ENCODE measurements around the gene FAM240A.
"Not testable (repeated sequence)": the region's sequence is repeated elsewhere in the genome, so short reads cannot be mapped to it uniquely, and the experiment has no call there.

Gene FAM240A

GRCh38 chr3:46612324-46612723, at the start of gene FAM240A:
FAM240A (plus strand) TSS chr3:46612525; CDS start chr3:46612684, 159 bp downstream.
- DNase-seq = no peak

GRCh38 chr3:46564190-46565021, 47.9 kb upstream of the FAM240A start:
- no peak for DNase-seq

GRCh38 chr3:46565077-46565476, 47.2 kb upstream of the FAM240A start:
- no peak for DNase-seq

- no peak for DNase-seq
These were observed 46.7 kb upstream of the FAM240A start for GRCh38 chr3:46565607-46566039.

- peak; percentile 8 for DNase-seq
These were observed 46.2 kb upstream of the FAM240A start, which contains the start of gene LRRC2 for GRCh38 chr3:46566040-46566641. LRRC2 (minus strand) TSS chr3:46566302; CDS start chr3:46551591, 14,711 bp downstream.

- DNase-seq = no peak
These were observed 40.6 kb upstream of the FAM240A start for GRCh38 chr3:46571684-46572083.

DNA sequence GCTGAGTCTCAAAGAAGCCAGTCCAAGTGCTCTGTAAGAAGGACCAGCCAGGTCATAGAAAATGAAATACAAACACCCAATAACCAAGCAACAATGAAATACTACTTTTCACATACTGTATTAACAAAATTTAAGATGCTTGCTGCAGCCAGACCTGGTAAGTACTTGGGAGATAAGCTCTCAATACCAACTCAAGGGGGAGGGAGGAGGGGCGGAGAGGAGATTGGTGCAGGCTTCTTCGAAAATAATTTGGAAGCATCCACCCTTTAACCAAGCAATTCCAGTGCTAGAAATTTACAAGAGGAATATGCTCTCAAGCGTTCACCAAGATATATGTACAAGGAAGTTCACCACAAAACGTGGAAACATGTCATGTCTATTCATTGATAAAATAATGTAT, 38.6 kb upstream of the FAM240A start:
- no peak for DNase-seq

- no peak for DNase-seq
These were observed 38.1 kb upstream of the FAM240A start for GRCh38 chr3:46574243-46574646.

DNA sequence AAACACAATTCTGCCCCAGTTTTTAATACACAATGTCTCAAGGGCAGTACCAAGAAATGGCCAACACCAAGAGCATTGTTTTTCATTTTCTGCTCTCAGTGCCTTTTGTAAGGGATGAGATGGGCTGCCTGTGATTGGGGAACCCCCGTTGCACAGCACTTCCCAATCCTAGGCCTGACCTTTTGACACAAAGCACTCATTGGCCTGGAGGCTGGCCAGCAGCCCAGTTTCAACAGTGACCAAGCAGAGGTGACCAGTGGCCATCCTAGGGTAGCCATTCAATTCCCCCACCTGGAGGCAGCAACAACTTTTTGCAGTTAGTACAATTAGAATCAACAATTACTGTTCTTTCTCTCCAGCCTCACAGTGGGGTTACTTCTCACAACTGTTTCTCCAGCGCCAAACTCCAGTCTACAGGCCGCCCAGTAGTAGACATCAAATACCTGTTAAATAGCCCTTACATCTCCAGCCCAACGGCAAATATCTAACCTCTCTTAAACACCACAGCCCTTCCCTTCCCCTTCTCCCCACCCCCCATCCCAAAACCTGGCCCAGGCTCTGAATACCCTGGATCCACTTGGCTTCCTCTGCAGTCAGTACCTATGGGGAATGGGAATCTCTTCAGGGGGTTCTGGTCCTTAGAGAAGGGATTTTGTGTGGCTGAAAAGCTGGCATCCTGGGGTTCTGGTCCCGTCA, 37.3 kb upstream of the FAM240A start:
- no peak for DNase-seq

GRCh38 chr3:46575577-46576222, 36.6 kb upstream of the FAM240A start:
- DNase-seq = no peak

GRCh38 chr3:46576386-46576785, 35.9 kb upstream of the FAM240A start:
- DNase-seq = no peak

DNA sequence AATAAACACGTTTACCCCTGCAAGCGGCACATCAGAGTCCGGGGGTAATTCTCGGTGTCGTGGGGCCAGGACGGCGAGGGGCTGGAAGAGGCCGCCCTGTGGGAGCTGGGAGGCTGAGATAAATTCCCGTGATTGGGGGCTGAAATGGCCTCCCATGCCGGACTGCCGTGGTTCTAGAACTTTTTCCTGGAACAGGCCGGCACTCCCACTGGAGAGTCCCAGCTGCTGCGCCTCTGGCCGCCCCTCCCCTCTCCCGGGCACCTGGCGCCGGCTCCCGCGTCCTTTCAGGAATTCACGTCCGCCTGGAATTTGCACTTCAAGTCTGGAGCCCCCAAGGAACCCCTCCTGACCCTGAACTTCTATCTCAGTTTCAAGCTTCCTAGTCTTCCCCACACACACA, 35.4 kb upstream of the FAM240A start:
- DNase-seq = no peak

GRCh38 chr3:46577580-46578249, 34.6 kb upstream of the FAM240A start:
- not testable (repeated sequence) for DNase-seq

DNA sequence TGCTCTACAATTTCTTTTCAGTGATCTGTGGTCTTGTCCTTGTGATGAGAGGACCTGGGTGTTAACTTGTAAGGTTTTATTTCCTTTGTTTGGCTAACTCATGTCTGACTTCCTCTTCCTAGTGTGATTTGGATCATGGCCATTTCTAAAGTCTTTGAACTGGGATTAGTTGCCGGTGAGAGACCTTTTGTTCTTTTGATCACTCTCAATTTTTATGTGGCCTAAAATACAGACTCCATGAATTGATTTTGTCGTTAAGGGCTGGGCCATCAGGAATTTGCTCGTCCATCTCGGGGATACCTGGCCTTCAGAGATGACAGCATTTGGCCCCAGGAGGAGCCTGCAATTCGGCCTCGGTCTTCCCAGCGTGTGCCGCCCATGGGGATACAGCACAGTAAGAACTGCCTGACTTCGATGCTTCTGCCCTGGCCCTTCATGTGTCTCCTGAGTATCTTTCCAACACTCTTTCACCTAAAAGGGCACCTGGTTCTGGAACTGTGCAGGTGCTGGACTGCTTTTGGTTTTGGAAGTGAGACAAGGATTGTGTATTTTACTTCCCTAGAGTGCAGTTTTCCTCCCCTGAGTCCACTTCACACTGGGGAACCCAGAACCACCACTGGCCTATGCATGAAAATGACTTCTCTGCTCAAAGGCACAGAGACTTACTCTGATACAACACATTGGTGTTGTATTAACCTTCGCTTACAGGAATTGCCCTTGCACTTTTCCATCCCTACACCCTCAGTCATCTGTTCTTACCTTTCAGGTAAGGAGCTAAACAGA, 33.2 kb upstream of the FAM240A start:
- no peak for DNase-seq

- DNase-seq = no peak
These were observed 32.5 kb upstream of the FAM240A start for GRCh38 chr3:46579756-46580286.

DNA sequence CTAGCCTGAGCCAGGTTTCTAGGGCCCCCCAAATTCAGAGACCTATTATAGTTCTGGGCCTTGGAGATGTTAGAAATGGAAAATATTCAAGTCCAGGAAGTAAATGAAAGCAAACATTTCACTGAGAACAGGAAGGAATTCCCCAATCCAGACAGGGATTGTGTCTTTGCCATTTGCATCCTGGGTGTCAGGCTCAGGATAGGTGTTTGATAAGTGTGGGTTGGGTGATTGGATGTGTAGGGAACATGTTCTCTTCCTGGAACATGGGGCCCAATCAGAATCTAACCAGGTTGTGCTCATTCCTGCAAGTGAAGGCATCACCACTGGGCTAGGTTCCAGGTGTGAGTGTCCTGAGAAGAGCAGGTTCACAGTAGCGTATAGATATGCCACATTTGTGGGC, 31.6 kb upstream of the FAM240A start:
- no peak for DNase-seq

GRCh38 chr3:46584598-46585467, 27.5 kb upstream of the FAM240A start:
- no peak for DNase-seq

DNA sequence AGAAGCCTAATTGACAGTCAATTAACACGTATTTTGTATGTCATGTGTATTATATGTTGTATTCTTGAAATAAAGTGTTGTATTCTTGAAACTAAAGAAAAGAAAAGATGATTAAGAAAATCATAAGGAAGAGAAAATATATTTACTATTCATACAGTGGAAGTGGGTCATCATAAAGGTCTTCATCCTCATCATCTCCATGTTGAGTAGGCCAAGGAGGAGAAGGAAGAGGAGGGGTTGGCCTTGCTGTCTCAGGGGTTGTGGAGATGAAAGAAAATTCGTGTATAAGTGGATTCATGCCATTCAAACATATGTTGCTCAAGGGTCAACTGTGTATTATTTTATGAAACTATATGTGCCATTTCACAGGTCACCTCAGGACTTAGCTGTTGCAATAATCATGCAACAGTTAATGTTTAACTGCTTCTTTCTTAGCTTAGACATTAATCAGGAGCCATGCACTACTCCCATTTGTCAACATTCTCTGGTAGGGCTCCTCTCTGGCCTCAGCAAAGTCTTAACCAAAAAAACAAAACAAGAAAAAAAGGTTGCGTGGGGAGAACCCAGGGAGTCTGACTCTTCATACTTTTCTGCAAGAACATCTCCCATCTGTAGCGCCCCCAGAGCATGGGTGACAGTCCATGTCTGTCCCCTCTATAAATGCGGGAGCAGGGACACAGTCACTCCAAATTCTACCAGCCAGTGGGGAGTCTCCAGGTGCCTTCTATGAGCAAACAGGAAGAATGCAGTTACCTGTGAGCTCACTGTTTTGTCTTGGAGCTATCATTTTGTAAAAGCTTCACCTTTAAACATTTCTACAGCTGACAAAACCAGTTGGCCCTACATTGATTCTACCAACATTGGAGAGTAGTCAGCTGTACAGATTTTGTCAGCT, 26.3 kb upstream of the FAM240A start:
- no peak for DNase-seq

DNA sequence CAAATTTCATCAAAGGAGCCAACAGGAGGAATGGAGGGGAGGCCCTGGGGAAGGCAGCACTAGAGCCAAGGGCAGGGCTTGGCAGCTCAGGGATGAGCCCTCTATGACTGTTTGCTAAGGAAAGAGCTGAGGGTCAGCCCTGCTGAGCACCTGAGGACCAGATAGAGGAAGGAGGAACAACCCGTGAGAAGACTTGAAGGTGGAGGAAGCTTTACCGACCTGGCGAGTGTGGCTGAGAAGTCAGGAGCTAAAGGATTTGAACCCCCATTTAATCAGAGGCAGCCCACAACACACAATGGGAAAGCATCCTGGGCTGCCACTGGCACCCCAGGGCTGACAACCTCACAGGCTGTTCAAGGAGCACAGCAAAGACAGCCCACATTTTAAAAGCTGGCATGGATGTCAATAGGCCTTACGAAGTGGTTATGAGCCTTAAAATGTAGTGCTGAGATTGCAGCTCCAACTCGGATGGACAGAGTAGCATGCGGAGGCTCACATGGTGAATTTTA, 25.5 kb upstream of the FAM240A start:
- DNase-seq = no peak

All from activated T-cell treated with anti-CD3 and anti-CD28 coated beads for 4 hours (primary cell).